Brain pericyte (primary cell): Measurements from ENCODE around the gene DIP2B.
"Not testable (repeated sequence)": the region's sequence is repeated elsewhere in the genome, so short reads cannot be mapped to it uniquely, and the experiment has no call there.

ENCODE experiments used
- DNase-seq: peaks from one replicate; pipeline ENCODE4 v3.0.0-alpha.2; 2012; ENCODE audit warnings: low read depth, low spot score

DIP2B gene

DNA sequence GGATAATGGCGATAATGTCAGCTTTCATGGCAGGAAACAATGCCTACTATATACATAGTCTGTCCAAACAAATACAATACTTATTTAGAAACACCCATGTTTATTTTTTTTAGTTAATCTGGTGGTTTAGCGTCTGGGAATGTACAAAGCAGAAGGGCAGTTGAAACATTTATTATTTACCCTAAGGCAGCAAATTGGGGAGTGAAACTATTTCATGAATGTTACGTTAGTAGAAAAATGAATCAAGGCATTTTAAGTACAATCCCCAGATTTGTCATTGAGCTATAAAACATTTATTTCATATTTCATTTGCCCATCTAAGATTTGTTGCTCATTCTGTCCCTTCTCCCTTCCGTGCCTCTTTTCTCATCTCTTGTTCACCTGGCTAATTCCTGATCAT lies 172.0 kb downstream of the DIP2B start:
- DNase-seq = no peak

DNA sequence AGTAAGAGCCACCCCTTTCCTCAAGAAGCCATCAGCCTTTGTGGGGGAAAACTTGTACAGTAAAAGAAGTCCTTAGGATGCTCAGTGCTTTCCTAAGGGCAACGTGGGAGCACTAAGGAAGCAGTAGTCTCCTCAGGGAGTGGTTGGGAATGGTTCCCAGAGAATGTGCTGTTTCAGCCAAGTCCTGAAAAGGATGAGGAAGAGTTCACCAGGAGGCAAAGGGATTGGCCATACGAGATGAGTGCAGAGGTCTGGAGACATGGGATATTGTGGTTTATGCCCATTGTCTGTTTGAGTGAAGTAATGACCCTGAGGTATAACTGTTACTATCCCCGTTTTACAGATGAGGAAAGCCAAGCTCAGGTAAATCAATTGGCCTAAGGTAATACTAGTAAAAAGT lies 173.1 kb downstream of the DIP2B start:
- no peak for DNase-seq

DNA sequence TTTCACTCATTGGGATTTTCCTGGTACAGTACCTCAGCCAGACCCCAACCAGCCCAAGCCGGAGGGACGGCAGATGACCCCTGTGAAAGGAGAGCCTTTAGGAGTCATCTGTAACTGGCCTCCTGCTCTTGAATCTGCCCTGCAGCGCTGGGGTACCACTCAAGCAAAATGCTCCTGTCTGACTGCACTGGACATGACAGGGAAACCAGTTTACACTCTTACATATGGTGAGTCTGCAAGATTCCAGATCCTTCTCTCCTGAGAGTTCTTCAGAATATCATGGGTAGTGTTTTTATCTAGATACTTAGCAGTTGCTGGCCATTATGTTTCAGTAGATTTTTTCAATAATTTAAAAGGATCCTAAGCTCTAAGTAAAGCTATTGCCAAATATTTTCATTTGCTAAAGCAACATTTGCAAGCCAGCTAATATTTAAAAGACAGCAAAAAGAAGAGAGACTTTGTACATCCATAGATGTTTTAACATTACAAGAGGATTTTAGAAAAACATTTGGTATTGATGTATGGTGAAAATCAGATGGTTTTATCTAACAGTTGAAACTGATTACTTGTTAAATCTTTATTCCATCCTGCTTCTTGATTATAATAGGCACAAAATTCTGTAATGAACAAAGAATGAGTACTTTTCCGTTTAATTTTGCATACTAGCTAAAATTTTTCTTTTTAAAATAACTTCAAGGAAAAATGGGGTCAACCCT lies 174.0 kb downstream of the DIP2B start:
- no peak for DNase-seq

DNA sequence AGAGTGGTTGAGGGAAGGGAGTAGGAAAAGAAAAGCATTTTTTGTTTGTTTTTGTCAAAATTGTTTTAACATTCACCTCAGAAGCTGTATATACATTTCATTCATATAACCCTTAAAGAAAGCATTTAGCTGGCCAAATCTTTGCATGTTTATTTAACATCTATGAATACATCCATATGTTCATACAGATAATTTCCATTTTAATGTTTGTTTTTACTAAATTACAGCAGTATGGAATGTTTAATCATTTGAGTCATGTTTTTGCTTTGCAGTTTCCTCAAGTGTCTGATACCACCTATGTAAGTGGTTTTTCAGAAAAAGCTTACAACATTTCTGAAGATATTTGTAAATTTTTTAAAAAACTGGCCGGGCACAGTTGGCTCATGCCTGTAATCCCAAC lies 174.8 kb downstream of the DIP2B start:
- DNase-seq = no peak

DNA sequence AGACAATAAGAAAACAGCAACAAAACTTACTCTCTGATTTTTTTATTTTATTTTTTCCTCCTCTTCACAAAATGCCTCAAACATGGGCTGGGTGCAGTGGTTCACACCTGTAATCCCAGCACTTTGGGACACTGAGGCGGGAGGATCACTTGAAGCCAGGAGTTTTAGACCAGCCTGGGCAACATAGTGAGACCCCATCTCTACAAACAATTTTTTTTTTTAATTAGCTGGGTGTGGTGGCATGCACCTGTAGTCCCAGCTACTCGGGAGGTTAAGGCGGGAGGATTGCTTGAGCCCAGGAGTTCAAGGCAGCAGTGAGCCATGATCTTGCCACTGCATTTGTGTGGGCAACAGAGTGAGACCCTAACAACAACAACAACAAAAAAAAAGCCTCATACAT lies 176.3 kb downstream of the DIP2B start:
- not testable (repeated sequence) for DNase-seq

DNA sequence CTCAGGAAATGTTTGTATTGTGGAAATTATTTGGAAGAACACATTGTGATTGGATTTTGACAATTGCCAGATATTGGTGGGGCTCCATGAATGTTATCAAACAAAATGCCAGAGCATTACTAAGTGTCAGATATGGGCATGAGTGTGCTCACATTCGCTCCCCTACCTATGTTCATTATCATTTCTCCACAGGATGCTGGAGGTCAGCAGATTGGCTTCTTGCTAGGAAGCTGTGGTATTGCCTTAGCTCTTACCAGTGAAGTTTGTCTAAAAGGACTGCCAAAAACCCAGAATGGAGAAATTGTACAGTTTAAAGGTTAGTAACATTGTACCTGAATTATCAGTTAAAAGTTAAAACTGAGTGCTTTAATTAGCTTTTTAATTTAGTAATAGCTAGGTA lies 180.9 kb downstream of the DIP2B start:
- DNase-seq = no peak

DNA sequence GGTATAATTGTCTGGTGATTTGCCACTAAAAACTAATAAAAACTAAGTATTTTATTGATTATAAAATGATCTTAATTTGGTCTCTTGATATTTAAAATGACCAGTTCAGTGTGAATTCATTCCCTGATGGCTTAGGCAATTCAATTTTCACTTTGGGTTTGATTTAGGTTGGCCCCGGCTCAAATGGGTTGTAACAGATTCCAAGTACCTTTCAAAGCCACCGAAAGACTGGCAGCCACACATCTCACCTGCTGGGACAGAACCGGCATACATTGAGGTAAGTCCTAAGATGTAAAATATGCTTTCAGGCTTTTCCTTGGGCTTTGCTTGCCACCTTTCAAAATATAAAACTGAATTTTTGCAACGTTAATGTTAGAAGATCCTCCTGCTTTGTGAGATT lies 181.6 kb downstream of the DIP2B start:
- no peak for DNase-seq

DNA sequence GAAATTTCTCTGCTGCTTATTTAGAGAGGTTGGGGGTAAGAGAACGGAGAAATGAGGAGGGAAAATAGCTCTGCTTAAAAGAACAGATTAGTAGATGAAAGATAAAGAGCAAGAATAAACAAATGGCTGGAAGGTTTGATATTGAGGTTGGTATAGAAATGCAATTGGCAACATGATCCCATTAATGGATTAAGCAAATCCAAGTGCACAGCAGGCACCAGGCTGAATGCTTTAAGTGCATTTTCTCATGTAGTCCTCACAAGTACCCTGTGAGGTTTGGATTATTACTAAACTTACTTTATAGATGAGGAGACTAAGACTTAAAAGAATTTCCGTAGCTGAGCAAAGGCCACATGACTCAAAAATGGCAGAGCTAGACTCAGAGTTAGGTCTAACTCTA lies 182.2 kb downstream of the DIP2B start:
- DNase-seq = no peak

DNA sequence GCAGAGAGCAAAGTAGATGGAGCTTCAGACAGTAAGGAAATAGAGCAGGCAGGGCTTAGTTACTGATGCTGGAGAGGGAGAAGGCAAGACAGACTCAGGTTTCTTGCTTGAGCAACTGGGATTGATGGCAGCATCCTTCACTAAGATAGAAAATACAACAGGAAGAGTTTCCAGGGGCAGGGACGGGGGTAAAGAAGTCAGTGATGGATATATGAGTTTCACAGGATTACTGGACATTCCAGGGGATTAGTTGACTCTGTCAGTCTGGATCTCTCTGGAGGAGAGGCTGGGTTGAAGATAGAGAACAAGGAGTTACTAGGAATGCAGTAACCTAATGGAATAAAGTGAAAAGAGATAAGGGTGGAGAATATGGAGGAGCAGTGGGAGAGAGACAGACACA lies 184.7 kb downstream of the DIP2B start:
- DNase-seq = no peak

DNA sequence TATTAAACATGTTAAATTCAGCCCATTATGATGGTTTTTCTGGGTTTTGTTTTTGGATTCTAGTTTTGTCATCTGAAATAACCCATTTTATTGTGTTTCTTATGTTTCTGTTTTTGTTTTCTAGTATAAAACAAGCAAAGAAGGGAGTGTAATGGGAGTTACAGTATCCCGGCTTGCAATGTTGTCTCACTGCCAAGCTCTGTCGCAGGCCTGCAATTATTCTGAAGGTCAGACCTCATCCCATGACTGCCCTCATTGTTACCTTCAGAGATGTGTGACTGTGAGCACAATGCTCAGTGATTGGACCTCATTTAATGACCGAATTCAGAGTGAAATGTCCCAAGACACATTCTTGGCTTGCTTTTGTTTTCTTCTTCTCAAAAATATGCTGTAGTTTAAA lies 186.1 kb downstream of the DIP2B start:
- DNase-seq = no peak

DNA sequence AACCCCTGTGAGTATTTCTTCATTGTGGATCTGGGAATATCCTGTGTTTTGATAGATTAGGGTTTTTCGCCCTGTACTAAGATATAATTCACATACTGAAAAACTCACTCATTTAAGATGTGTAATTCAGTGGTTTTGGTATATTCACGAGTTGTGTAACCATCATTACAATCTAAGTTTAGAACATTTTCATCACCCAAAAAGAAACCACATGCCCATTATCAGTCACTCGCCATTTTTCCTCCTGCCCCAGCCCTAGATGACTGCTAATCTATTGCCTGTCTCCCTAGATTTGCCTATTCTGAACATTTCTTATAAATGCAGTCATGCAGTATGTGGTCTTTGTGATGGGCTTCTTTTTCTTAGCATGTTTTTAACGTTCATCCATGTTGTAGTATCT lies 191.2 kb downstream of the DIP2B start:
- DNase-seq = no peak

DNA sequence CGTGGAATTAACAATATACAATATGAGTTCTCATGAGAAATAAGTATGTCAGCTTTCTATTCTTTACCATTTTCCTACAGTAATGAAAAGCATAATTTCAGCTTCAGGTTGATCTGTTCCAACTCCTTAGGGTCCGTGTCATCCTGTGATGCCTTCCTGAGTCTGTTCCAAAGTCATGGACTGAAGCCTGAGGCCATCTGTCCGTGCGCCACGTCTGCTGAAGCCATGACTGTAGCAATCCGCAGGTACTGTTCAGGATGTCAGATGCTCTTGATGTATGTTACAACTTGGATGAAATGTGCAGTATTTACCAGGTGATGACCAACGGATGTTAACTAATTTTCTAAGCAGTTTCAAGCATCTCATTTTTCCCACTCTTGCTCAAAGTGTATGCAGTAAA lies 192.1 kb downstream of the DIP2B start:
- DNase-seq = no peak

DNA sequence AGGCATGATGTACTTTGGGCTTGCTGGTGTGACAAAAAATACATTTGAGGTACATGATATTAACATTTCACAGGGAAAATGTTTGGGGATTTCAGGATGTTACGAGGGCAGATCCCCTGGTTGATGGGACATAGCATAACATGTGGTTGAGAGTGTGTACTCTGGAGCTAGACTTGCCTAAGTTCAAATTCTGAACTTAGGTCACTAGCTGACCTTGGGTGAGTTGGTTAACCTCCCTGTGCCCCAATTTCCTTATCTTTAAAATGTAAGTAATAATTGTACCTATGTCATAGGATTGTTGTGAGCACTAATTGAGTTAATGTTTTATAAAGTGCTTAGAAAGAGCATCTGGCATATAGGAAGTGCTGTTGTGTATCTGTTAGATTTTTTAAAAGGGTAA lies 194.4 kb downstream of the DIP2B start:
- no peak for DNase-seq

DNA sequence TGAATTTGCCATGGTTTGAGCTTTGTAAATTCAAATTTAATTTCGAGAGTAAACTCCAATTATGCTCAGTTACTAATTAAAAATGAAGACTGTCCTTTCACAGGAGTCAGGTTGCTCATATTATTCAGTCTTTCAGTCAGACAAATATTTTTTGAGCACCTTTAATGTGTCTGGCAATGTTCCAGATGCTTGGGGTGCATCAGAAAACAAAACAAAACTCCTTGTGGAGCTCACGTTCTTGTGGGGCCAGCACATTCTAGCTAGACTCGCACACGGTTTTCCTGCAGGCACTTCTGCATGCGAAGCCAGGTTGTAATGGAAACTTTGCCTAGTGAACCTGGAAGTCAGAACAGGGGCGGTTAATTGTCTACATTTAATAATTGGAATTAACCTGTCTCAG lies 195.2 kb downstream of the DIP2B start:
- DNase-seq = no peak

DNA sequence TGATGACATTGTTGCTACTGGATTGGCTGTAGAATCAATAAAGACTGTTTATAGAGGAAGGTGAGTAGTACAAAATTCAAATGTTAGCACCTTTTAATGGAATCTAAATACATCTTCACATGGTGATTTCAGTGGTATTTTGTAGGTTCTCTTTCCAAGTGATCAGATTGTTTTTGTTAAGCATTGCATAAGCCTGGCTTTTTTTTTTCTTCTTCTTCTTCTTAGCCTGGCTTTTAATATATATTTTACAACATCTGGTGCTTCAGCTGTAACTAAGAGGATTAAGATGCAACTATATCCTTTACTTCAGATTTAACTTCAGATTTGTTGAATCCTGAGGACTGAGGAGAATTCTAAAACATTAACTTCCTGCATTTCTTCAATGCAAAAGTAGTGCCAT lies 201.8 kb downstream of the DIP2B start:
- no peak for DNase-seq

DNA sequence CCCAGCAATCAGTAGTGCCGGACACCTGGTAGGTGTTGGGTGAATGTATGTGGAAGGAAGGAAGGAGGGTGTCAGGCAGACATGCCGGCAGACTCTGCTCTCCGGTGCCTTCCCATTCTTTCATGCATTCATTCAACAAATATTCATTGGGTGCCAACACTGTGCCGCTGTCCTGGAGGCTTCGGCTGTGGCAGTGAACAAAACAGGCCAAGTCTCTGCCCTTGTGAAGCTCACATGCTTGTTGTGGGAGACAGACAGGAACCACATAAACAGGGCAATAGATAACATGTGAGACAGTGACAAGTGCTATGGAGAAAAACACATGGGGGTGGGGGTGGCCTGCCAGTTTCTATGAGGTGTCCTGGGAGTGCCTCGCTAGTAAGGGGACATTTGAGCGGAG lies 202.6 kb downstream of the DIP2B start:
- no peak for DNase-seq

DNA sequence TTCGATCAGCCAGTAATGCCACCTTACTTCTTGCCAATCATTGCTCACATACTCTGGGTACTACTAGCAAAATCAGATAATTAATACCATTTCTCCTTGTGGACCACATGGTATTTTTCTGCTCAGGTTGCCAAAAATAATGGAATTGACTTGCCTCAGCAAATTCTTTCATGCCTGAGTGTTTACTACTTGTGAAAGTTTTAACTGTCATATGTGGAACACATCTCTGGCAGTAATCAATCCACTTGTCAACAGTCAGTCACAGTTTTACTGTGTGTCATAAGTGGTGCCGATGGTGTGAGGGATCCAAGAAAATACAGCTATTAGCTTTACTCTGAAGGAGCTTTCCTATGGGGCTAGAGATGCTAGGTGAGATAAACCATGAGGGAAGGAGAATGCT lies 203.8 kb downstream of the DIP2B start:
- DNase-seq = no peak

DNA sequence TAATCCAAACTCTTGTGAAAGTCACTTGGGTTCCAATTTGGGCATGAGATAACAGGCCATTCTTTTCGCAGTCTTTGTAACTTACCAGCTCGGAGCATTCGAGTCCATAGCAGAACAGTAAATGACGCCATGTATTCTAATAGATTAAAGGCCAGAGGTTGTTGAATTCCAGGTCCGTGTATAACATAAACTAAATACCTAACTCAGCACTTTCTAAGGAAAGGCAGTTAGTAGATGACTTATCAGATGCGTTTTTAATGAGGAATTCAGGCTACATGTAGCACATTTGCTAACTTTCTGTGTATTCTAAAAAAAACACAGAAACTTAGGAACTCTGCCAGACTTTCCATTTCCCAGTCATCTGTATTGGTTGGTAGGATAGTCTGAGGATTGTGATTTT lies 206.3 kb downstream of the DIP2B start:
- DNase-seq = no peak

DNA sequence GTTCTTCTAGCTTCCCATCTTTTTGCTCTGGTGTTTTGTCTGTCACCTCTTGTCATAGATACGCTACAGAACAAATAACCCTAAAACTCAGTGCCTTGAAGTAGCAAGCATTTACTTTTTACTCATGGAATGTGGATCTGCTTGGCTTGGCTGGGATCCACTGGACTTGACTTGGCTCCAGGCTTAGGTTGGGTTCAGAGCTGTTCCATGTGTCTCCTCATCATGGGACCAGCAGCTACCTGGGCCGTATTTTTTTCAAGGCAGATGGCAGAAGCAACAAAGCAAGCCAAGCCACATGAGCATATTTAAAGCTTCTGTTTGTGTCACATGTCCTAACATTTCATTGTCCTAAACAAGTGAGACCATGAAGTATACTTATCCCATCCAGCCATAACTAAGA lies 210.4 kb downstream of the DIP2B start:
- no peak for DNase-seq

DNA sequence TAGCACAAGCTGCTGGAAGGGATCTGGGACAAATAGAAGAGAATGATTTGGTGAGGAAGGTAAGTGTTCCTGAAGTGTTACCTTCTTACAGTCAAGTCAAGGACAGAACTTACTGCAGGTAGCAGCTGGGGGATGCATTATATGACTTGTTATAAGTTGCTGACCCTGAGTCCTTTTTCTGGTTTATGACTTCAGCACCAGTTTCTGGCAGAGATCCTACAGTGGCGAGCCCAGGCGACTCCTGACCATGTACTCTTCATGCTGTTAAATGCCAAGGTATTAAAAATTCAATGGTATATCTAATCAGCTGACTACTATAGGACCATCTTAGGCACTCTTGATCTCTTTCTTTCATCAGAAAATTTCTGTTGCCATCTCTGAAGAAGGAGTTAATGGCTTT lies 214.0 kb downstream of the DIP2B start:
- DNase-seq = no peak

DNA sequence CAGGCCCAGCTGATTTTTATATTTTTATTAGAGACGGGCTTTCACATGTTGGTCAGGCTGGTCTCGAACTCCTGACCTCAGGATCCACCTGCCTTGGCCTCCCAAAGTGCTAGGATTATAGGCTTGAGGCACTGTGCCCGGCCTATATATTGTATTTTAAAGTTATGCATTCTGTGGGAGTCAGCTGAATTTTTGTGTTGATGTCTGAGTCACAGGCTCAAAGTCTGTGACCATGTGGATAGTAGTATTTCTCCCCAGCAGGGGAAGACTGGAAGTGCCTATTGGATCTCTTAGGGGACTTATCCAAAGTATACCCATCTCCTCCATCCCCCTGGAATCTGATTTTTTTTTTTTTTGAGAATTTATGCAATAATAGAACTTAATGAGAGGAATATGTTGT lies 215.3 kb downstream of the DIP2B start:
- no peak for DNase-seq

DNA sequence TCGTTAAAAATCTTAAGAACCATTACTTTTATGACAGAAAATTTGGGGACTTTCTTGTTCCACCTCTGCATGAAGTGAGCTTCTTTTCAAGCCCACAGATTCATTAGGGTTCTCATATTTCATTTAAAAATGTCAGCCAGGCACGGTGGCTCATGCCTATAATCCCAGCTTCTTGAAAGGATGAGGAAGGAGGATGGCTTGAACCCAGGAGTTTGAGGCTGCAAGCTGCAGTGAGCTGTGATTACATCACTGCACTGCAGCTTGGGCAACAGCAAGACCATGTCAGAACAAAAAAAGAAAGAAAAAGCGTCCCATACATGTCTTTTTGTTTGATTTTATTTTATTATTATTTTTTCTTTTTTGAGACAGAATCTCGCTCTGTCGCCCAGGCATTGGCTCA lies 215.7 kb downstream of the DIP2B start:
- DNase-seq = no peak

DNA sequence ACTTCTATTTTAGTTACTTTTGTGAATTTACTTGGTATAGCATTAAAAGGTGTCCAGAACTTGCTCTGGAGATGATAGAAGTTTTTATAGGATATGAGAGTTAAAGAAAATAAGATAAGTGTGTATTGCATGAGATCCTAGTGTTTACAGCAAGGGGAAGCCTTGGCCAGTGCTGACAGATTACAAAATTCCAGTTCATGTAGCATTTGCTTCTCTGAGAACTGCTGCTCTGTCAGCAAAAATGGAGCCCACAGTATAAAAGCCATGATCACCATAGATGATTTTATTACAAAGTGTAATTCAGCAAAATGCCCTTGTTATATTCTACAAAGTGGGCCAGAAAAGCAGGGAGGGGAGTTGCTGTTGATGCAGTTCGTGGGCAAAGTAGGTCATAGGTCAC lies 219.1 kb downstream of the DIP2B start:
- no peak for DNase-seq
